Endothelial cell of umbilical vein (primary cell): Measurements from ENCODE around the gene PACSIN2. TPM values are rescaled to one million over a fixed set of nuclear protein-coding genes. Genes with fewer than 3 reads are reported as not detected.

ENCODE experiments used
- BruUV-seq: library from RNA; stranded (reverse); fragments of 400-500 nt; replicated peaks from 2 replicates; lab custom pipeline; 2021; lab: Mats Ljungman, UMichigan
- CTCF ChIA-PET: fragments of 300-600, 350-600 bp; sonication (Branson Sonifier 250); formaldehyde crosslinking; loops from one replicate; lab custom pipeline; 2021; ENCODE audit warnings: antibody characterized with exemption, inconsistent platforms; lab: Charles Lee
- POLR2A ChIA-PET: fragments of 300-600, 350-600 bp; sonication (Branson Sonifier 250); formaldehyde crosslinking; loops from one replicate; lab custom pipeline; 2021; ENCODE audit warnings: antibody characterized with exemption, inconsistent platforms; lab: Charles Lee
- DNase-seq: peaks from one replicate; pipeline ENCODE4 v3.0.0-alpha.2; 2011; ENCODE audit warnings: low read depth, low spot score
- FAIRE-seq: peaks from 2 replicates; lab custom pipeline; 2011; peaks lifted over from hg19 to GRCh38; lab: Jason Lieb, UNC
- H2AFZ ChIP-seq: 2 replicates; pipeline ENCODE4 v1.6.0; 2012; ENCODE audit warnings: low read depth, low read length, control low read depth, inconsistent platforms
- H3K27ac ChIP-seq: 2 replicates; pipeline ENCODE4 v1.5.1; 2011; ENCODE audit warnings: low read depth, mild to moderate bottlenecking, control low read depth, low read length, moderate library complexity; ENCODE audit not compliant: insufficient read depth
- H3K27me3 ChIP-seq, 2 experiments: 2 replicates each; pipeline versions ENCODE4 v1.6.0 to v1.6.1; 2011; ENCODE audit warnings: low read length in 2 of 2, mixed read lengths in 1 of 2; ENCODE audit not compliant: control insufficient read depth in 2 of 2, insufficient read depth in 2 of 2
- H3K36me3 ChIP-seq, 2 experiments: 2 replicates in 1 of 2; 3 replicates in 1 of 2; pipeline ENCODE4 v1.5.1; 2011; ENCODE audit warnings: low read length in 2 of 2, mild to moderate bottlenecking in 1 of 2, moderate library complexity in 1 of 2; ENCODE audit not compliant: control insufficient read depth in 2 of 2, insufficient read depth in 2 of 2; ENCODE audit errors: extremely low read depth in 1 of 2
- H3K4me1 ChIP-seq: 3 replicates; pipeline ENCODE4 v1.5.1; 2011; ENCODE audit warnings: mild to moderate bottlenecking, low read length; ENCODE audit not compliant: control insufficient read depth, insufficient read depth; ENCODE audit errors: extremely low read depth
- H3K4me2 ChIP-seq: 2 replicates; pipeline ENCODE4 v1.6.1; 2011; ENCODE audit warnings: low read length, control low read depth, mixed read lengths; ENCODE audit not compliant: insufficient read depth
- H3K4me3 ChIP-seq, 3 experiments: fragments of 200-600 bp in 1 of 3; sonication (generic), shearing (Covaris generic) in 1 of 3; replicated peaks in 1 of 3; 2 replicates each; pipeline ENCODE4 v1.5.1; 2011 to 2016; ENCODE audit warnings: control low read depth in 3 of 3, low read length in 3 of 3, mild to moderate bottlenecking in 2 of 3, inconsistent platforms in 1 of 3, low read depth in 1 of 3, moderate library complexity in 1 of 3; ENCODE audit not compliant: insufficient read depth in 1 of 3
- H3K79me2 ChIP-seq: 2 replicates; pipeline ENCODE4 v1.6.0; 2012; ENCODE audit warnings: low read length, inconsistent platforms; ENCODE audit not compliant: control insufficient read depth, insufficient read depth
- H3K9ac ChIP-seq: replicated peaks from 2 replicates; pipeline ENCODE3; 2011; ENCODE audit warnings: low read length, control low read depth; ENCODE audit not compliant: insufficient read depth; ENCODE audit errors: extremely low read depth
- H3K9me1 ChIP-seq: replicated peaks from 3 replicates; pipeline ENCODE4 v1.6.0; 2011; ENCODE audit warnings: mild to moderate bottlenecking, low read length; ENCODE audit not compliant: control insufficient read depth, insufficient read depth; ENCODE audit errors: extremely low read depth
- H3K9me3 ChIP-seq: replicated peaks from 2 replicates; pipeline ENCODE4 v1.5.1; 2012; ENCODE audit warnings: low read length, inconsistent platforms; ENCODE audit not compliant: control insufficient read depth, insufficient read depth
- H4K20me1 ChIP-seq: replicated peaks from 2 replicates; pipeline ENCODE3; 2011; ENCODE audit warnings: mild to moderate bottlenecking, low read length; ENCODE audit not compliant: control insufficient read depth, insufficient read depth; ENCODE audit errors: extremely low read depth
- EZH2 ChIP-seq: IDR thresholded peaks from 2 replicates; pipeline ENCODE4 v1.6.1; 2012; ENCODE audit warnings: borderline replicate concordance, low read depth, mild to moderate bottlenecking, moderate library complexity, low read length, inconsistent platforms; ENCODE audit not compliant: severe bottlenecking
- FOS ChIP-seq: IDR thresholded peaks from 2 replicates; pipeline ENCODE4 v1.6.1; 2011; ENCODE audit warnings: mild to moderate bottlenecking, low read length, moderate library complexity, borderline replicate concordance; ENCODE audit not compliant: insufficient read depth
- dilution Hi-C: fragments of 300-500 bp; cut with MboI; formaldehyde crosslinking; loops from one replicate; pipeline ENCODE4 v1.15.0; 2019; ENCODE audit warnings: low sequenced_read_pairs; ENCODE audit not compliant: extremely low pct_ligation_motif_present
- intact Hi-C: fragments of 100-400 bp; cut with micrococcal nuclease; formaldehyde crosslinking; loops from one replicate; pipeline ENCODE4 v1.10.0; 2022
- polyA plus RNA-seq, 4 experiments: library from polyadenylated mRNA; depleted of rRNA in 3 of 4; stranded (reverse) in 3 of 4; unstranded in 1 of 4; fragments of >200 nt; gene quantifications; 2 replicates each; pipeline versions ENCODE4 v1.2.1 to v1.2.3, GENCODE V29; 2011 to 2012; ENCODE audit warnings: missing spikeins in 1 of 4
- total RNA-seq: library from RNA; stranded (reverse); gene quantifications from 2 replicates; pipeline ENCODE4 v1.2.3, GENCODE V29; 2021
- TF ChIP-seq, protein P1 (sequence below), 2 donors: IDR thresholded peaks; 1 replicate in 1 of 2; 2 replicates in 1 of 2; pipeline ENCODE4 v1.5.1; 2011; ENCODE audit warnings: low read length in 2 of 2, mild to moderate bottlenecking in 2 of 2, moderate library complexity in 2 of 2, control low read depth in 1 of 2, inconsistent platforms in 1 of 2, low read depth in 1 of 2; ENCODE audit not compliant: insufficient read depth in 1 of 2; ENCODE audit errors: extremely low read depth in 1 of 2

The PACSIN2 gene
- total and polyA plus RNA-seq, 2 donors (not counting 3 experiments of a cell fraction or from before 2014, with no cell fraction given) = 46.2 to 64.5 TPM

- no peaks in the 10 kb centered on the region for H3K79me2 ChIP-seq
- H3K9ac ChIP-seq = no peak overlapping the region
- FAIRE-seq = peak; percentile 21
- dilution Hi-C loops (no loop called here), intact Hi-C loops (no loop called here)
- H3K27ac ChIP-seq = no peak overlapping the region
- no peak overlapping the region for H3K4me2 ChIP-seq
- H2AFZ ChIP-seq = no peak overlapping the region
- no peaks in the 10 kb centered on the region for H3K9me1 ChIP-seq
- BruUV-seq = no TSS peak
- H3K9me3 ChIP-seq = no peaks in the 10 kb centered on the region
- DNase-seq = no peak
- TF ChIP-seq, protein P1, sequence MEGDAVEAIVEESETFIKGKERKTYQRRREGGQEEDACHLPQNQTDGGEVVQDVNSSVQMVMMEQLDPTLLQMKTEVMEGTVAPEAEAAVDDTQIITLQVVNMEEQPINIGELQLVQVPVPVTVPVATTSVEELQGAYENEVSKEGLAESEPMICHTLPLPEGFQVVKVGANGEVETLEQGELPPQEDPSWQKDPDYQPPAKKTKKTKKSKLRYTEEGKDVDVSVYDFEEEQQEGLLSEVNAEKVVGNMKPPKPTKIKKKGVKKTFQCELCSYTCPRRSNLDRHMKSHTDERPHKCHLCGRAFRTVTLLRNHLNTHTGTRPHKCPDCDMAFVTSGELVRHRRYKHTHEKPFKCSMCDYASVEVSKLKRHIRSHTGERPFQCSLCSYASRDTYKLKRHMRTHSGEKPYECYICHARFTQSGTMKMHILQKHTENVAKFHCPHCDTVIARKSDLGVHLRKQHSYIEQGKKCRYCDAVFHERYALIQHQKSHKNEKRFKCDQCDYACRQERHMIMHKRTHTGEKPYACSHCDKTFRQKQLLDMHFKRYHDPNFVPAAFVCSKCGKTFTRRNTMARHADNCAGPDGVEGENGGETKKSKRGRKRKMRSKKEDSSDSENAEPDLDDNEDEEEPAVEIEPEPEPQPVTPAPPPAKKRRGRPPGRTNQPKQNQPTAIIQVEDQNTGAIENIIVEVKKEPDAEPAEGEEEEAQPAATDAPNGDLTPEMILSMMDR (IDR thresholded peaks at IDR 0.05; ENCODE audit: extremely low read depth in 1 of 2, insufficient read depth in 1 of 2, low read depth in 1 of 2, low read length in 2 of 2) = no peak
- no peak overlapping the region for H3K4me3 ChIP-seq
- peaks cover 5 to 6% of the 10 kb centered on the region in 2 experiments for H3K36me3 ChIP-seq
- H4K20me1 ChIP-seq = no peaks in the 10 kb centered on the region
- CTCF ChIA-PET = interaction anchor here (1.0 to 1.8 kb wide), 2 partner anchors 12 to 163 kb away, joined by 3 to 7 read pairs; no protein-coding TSS in a partner anchor
- POLR2A ChIA-PET = no interaction called here
- H3K4me1 ChIP-seq = no peaks in the 10 kb centered on the region
- no peaks in the 10 kb centered on the region for H3K27me3 ChIP-seq
Observed at GRCh38 chr22:42831712-42832111, 183.2 kb downstream of the PACSIN2 start.

DNA sequence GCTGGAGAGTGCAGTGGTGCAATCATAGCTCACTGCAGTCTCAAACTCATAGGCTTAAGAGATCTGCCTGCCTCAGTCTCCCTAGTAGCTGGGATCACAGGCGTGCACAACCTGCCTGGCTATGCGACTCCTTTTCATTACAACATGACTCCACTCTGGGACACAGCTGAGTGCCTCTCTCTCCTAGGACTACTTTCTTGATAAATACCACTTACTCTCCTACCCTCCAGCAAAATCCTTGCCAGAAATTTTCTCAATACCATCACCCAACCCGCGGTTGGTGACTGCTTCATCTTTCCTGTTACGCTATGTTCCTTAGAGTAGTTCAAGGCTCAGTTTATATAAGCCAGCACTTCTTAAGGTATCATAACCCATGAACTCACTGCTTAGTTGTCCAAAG, 184.8 kb downstream of the PACSIN2 start:
- intact Hi-C loops = no loop called here
- peaks cover 8% of the 10 kb centered on the region in 2 experiments for H3K36me3 ChIP-seq

More for the DNA sequence above, 184.8 kb downstream of the PACSIN2 start:
- Histone ChIP-seq H3K9me3 (no peaks in the 10 kb centered on the region), H3K9ac (no peak overlapping the region), H3K4me1 (no peaks in the 10 kb centered on the region), H3K79me2 (no peaks in the 10 kb centered on the region), H3K9me1 (no peaks in the 10 kb centered on the region), H3K27ac (no peak overlapping the region), H2AFZ (no peak overlapping the region), H4K20me1 (no peaks in the 10 kb centered on the region), H3K4me3 (no peak overlapping the region), H3K27me3 (no peaks in the 10 kb centered on the region), H3K4me2 (no peak overlapping the region)
- TF ChIP-seq EZH2 = no peak
- no peak for TF ChIP-seq FOS
- POLR2A ChIA-PET = no interaction called here
- BruUV-seq = no TSS peak
- CTCF ChIA-PET = interaction anchor here (2.8 kb wide), 1 partner anchor 10 kb away, joined by 8 read pairs; no protein-coding TSS in a partner anchor
- no peak for FAIRE-seq
- dilution Hi-C loops = no loop called here
- DNase-seq = no peak
